H9 (cell line): ENCODE data around the gene LMOD3. TPM values are rescaled to one million over a fixed set of nuclear protein-coding genes. Genes with fewer than 3 reads are reported as not detected.

ENCODE experiments used
- DNase-seq: peaks from one replicate; pipeline ENCODE4 v3.0.0-alpha.2; 2017
- H2AFZ ChIP-seq: one replicate; pipeline ENCODE4 v1.6.1; 2013; ENCODE audit warnings: mild to moderate bottlenecking, low read length, control low read depth, moderate library complexity
- H2AK5ac ChIP-seq: 2 replicates; pipeline ENCODE4 v1.6.1; 2013; ENCODE audit warnings: low read length, control low read depth, mixed read lengths; ENCODE audit not compliant: insufficient read length
- H2BK120ac ChIP-seq: one replicate; pipeline ENCODE4 v1.6.1; 2013; ENCODE audit warnings: low read depth, mild to moderate bottlenecking, low read length, control low read depth, inconsistent platforms; ENCODE audit not compliant: poor library complexity, severe bottlenecking
- H2BK12ac ChIP-seq: 2 replicates; pipeline ENCODE4 v1.6.1; 2013; ENCODE audit warnings: low read length, control low read depth, mixed read lengths, low read depth; ENCODE audit not compliant: insufficient read length
- H2BK15ac ChIP-seq: 2 replicates; pipeline ENCODE4 v1.6.1; 2013; ENCODE audit warnings: low read depth, low read length, control low read depth
- H2BK20ac ChIP-seq: one replicate; pipeline ENCODE4 v1.6.1; 2013; ENCODE audit warnings: low read depth, mild to moderate bottlenecking, low read length, control low read depth, inconsistent platforms; ENCODE audit not compliant: poor library complexity, severe bottlenecking
- H2BK5ac ChIP-seq: 2 replicates; pipeline ENCODE4 v1.6.1; 2013; ENCODE audit warnings: low read length, control low read depth, mixed read lengths; ENCODE audit not compliant: insufficient read length
- H3K14ac ChIP-seq: 2 replicates; pipeline ENCODE4 v1.6.1; 2013; ENCODE audit warnings: low read length, control low read depth; ENCODE audit not compliant: insufficient read depth
- H3K18ac ChIP-seq: 2 replicates; pipeline ENCODE4 v1.6.1; 2013; ENCODE audit warnings: low read depth, mild to moderate bottlenecking, mixed read lengths, low read length, control low read depth; ENCODE audit not compliant: insufficient read length
- H3K23ac ChIP-seq: 2 replicates; pipeline ENCODE4 v1.6.1; 2013; ENCODE audit warnings: low read length, control low read depth, mixed read lengths, low read depth; ENCODE audit not compliant: insufficient read length
- H3K23me2 ChIP-seq: 2 replicates; pipeline ENCODE4 v1.6.1; 2013; ENCODE audit warnings: low read depth, mild to moderate bottlenecking, mixed read lengths, low read length, control low read depth; ENCODE audit not compliant: insufficient read length, poor library complexity, severe bottlenecking
- H3K27ac ChIP-seq: 2 replicates; pipeline ENCODE4 v1.5.1; 2013; ENCODE audit warnings: low read length, control low read depth, mixed read lengths, low read depth; ENCODE audit not compliant: insufficient read length
- H3K27me3 ChIP-seq: 2 replicates; pipeline ENCODE4 v1.6.1; 2013; ENCODE audit warnings: low read length, control low read depth, inconsistent platforms; ENCODE audit not compliant: insufficient read depth
- H3K4ac ChIP-seq: 2 replicates; pipeline ENCODE4 v1.6.1; 2013; ENCODE audit warnings: low read depth, mild to moderate bottlenecking, control low read depth, inconsistent platforms, low read length, moderate library complexity
- H3K4me1 ChIP-seq: 2 replicates; pipeline ENCODE4 v1.6.1; 2013; ENCODE audit warnings: low read length, control low read depth, inconsistent platforms; ENCODE audit not compliant: insufficient read depth
- H3K4me2 ChIP-seq: 2 replicates; pipeline ENCODE4 v1.6.1; 2013; ENCODE audit warnings: low read length, control low read depth, mixed read lengths; ENCODE audit not compliant: insufficient read length, insufficient read depth
- H3K56ac ChIP-seq: 2 replicates; pipeline ENCODE4 v1.6.1; 2013; ENCODE audit warnings: low read depth, mild to moderate bottlenecking, mixed read lengths, low read length, control low read depth; ENCODE audit not compliant: insufficient read length
- H3K79me1 ChIP-seq: 2 replicates; pipeline ENCODE4 v1.6.1; 2013; ENCODE audit warnings: low read depth, mild to moderate bottlenecking, moderate library complexity, low read length, control low read depth, inconsistent platforms; ENCODE audit not compliant: insufficient read depth, poor library complexity, severe bottlenecking
- H3K79me2 ChIP-seq: 2 replicates; pipeline ENCODE4 v1.6.1; 2013; ENCODE audit warnings: low read length, control low read depth, inconsistent platforms; ENCODE audit not compliant: insufficient read depth
- H3K9ac ChIP-seq: 2 replicates; pipeline ENCODE4 v1.6.1; 2013; ENCODE audit warnings: low read length, control low read depth, mixed read lengths; ENCODE audit not compliant: insufficient read length; ENCODE audit errors: extremely low read depth
- H3K9me3 ChIP-seq: one replicate; pipeline ENCODE4 v1.6.1; 2013; ENCODE audit warnings: low read depth, low read length, inconsistent platforms; ENCODE audit not compliant: control insufficient read depth
- H3T11ph ChIP-seq: one replicate; pipeline ENCODE4 v1.6.1; 2013; ENCODE audit warnings: mild to moderate bottlenecking, low read length, control low read depth, inconsistent platforms
- H4K20me1 ChIP-seq: one replicate; pipeline ENCODE4 v1.6.1; 2013; ENCODE audit not compliant: control insufficient read depth, insufficient read length, insufficient read depth
- H4K5ac ChIP-seq: 2 replicates; pipeline ENCODE4 v1.6.1; 2013; ENCODE audit warnings: low read depth, mild to moderate bottlenecking, mixed read lengths, low read length, control low read depth; ENCODE audit not compliant: insufficient read length
- H4K8ac ChIP-seq: replicated peaks from 2 replicates; pipeline ENCODE4 v1.6.1; 2013; ENCODE audit warnings: low read length, control low read depth, mixed read lengths, low read depth; ENCODE audit not compliant: insufficient read length
- H4K91ac ChIP-seq: 2 replicates; pipeline ENCODE4 v1.6.1; 2013; ENCODE audit warnings: low read depth, mild to moderate bottlenecking, moderate library complexity, mixed read lengths, low read length, control low read depth; ENCODE audit not compliant: insufficient read length
- H3K27ac Mint-ChIP-seq, 3 experiments: 2 replicates in 2 of 3; 3 replicates in 1 of 3; pipeline ENCODE4 v1.8.0; 2020 to 2021; ENCODE audit warnings: mixed read lengths in 3 of 3, mild to moderate bottlenecking in 1 of 3, moderate library complexity in 1 of 3
- H3K27me3 Mint-ChIP-seq: 2 replicates; pipeline ENCODE4 v1.8.0; 2021; ENCODE audit warnings: low read depth, mild to moderate bottlenecking, moderate library complexity, mixed read lengths
- H3K36me3 Mint-ChIP-seq, 3 experiments: 2 replicates in 2 of 3; 3 replicates in 1 of 3; pipeline ENCODE4 v1.8.0; 2020 to 2021; ENCODE audit warnings: low read depth in 3 of 3, mixed read lengths in 3 of 3; ENCODE audit not compliant: insufficient read depth in 1 of 3
- H3K4me1 Mint-ChIP-seq, 2 experiments: 2 replicates each; pipeline ENCODE4 v1.8.0; 2020; ENCODE audit warnings: mixed read lengths in 2 of 2
- H3K4me3 Mint-ChIP-seq, 2 experiments: 2 replicates in 1 of 2; 3 replicates in 1 of 2; pipeline ENCODE4 v1.8.0; 2020 to 2021; ENCODE audit warnings: mild to moderate bottlenecking in 2 of 2, mixed read lengths in 2 of 2, moderate library complexity in 1 of 2
- H3K9me3 Mint-ChIP-seq, 2 experiments: 2 replicates in 1 of 2; 3 replicates in 1 of 2; pipeline ENCODE4 v1.8.0; 2020; ENCODE audit warnings: mild to moderate bottlenecking in 2 of 2, mixed read lengths in 2 of 2, moderate library complexity in 1 of 2
- CTCF ChIP-seq: fragments of 200-600 bp; sonication (generic); conservative IDR thresholded peaks from 3 replicates; pipeline ENCODE4 v1.8.0; 2021; ENCODE audit warnings: antibody characterized with exemption, mild to moderate bottlenecking
- WGBS: extraction: QIAGEN DNeasy Blood & Tissue Kit; methylation state at CpG from one replicate; pipeline ENCODE4 v1.1.7; 2013; ENCODE audit warnings: missing lambda C conversion rate, low lambda C conversion rate, mixed read lengths; ENCODE audit not compliant: insufficient read length; ENCODE audit errors: extremely low coverage; 5-methylcytosine and 5-hydroxymethylcytosine counted together
- total RNA-seq: library from RNA; stranded (reverse); gene quantifications from 2 replicates; pipeline ENCODE4 v1.2.1, GENCODE V29; 2021

Gene LMOD3
- total RNA-seq, 1 experiment from 2014 or later: not detected

- no peaks in the 10 kb centered on the region for H3K4me1 Mint-ChIP-seq
Measured at GRCh38 chr3:69063636-69064035, 58.8 kb downstream of the LMOD3 start.

More at GRCh38 chr3:69063636-69064035, 58.8 kb downstream of the LMOD3 start:
- H3K4me3 Mint-ChIP-seq: no peak overlapping the region
- peaks cover 27 to 47% (median 43%) of the 10 kb centered on the region in 3 experiments for H3K36me3 Mint-ChIP-seq
- Histone ChIP-seq H3T11ph (no peak overlapping the region), H3K27me3 (no peaks in the 10 kb centered on the region), H2BK20ac (no peak overlapping the region), H3K23ac (no peak overlapping the region), H3K9ac (no peak overlapping the region), H3K79me1 (no peaks in the 10 kb centered on the region), H2BK120ac (no peak overlapping the region), H3K4me2 (no peak overlapping the region), H3K9me3 (no peaks in the 10 kb centered on the region), H4K91ac (no peak overlapping the region), H4K5ac (no peak overlapping the region), H3K18ac (no peak overlapping the region), H3K23me2 (no peaks in the 10 kb centered on the region), H2BK15ac (no peak overlapping the region), H2AFZ (no peak overlapping the region), H3K27ac (no peak overlapping the region), H3K79me2 (no peaks in the 10 kb centered on the region), H2AK5ac (no peak overlapping the region), H3K4me1 (no peaks in the 10 kb centered on the region), H2BK12ac (no peak overlapping the region), H4K20me1 (no peaks in the 10 kb centered on the region), H2BK5ac (no peak overlapping the region), H4K8ac (no peak overlapping the region), H3K14ac (no peak overlapping the region), H3K4ac (no peak overlapping the region), H3K56ac (no peak overlapping the region)
- no CpG with 5 or more reads among the region's 2 CpGs for WGBS
- no peak for DNase-seq
- H3K9me3 Mint-ChIP-seq: no peaks in the 10 kb centered on the region
- TF ChIP-seq CTCF: no peak
- no peaks in the 10 kb centered on the region for H3K27me3 Mint-ChIP-seq
- no peak overlapping the region for H3K27ac Mint-ChIP-seq
